H1 (cell line): ENCODE measurements around the gene CPT2. TPM values are rescaled to one million over a fixed set of nuclear protein-coding genes. Genes with fewer than 3 reads are reported as not detected.

Experiments used
- CTCF ChIA-PET: fragments of 300-600 bp; sonication (Branson Sonifier 250); formaldehyde crosslinking; loops from one replicate; lab custom pipeline; 2021; ENCODE audit not compliant: partially characterized antibody; lab: Charles Lee
- POLR2A ChIA-PET: fragments of 300-600 bp; sonication (Branson Sonifier 250); formaldehyde crosslinking; loops from one replicate; lab custom pipeline; 2021; ENCODE audit warnings: inconsistent platforms; ENCODE audit not compliant: partially characterized antibody; lab: Charles Lee
- DNase-seq, 2 experiments: peaks; one replicate each; pipeline versions ENCODE4 v3.0.0 to v3.0.0-alpha.2; 2010 to 2022; ENCODE audit warnings: low spot score in 2 of 2, low read depth in 1 of 2, mixed read lengths in 1 of 2
- FAIRE-seq: peaks from 2 replicates; lab custom pipeline; 2011; peaks lifted over from hg19 to GRCh38; lab: Jason Lieb, UNC
- H2AFZ ChIP-seq: 2 replicates; pipeline ENCODE4 v1.8.1; 2012; ENCODE audit warnings: low read length, inconsistent platforms
- H2AK5ac ChIP-seq: 2 replicates; pipeline ENCODE4 v1.6.1; 2013; ENCODE audit warnings: low read depth, low read length
- H2BK120ac ChIP-seq: replicated peaks from 2 replicates; pipeline ENCODE3; 2013; ENCODE audit warnings: low read depth, low read length, inconsistent platforms
- H2BK12ac ChIP-seq: 2 replicates; pipeline ENCODE4 v1.6.1; 2013; ENCODE audit warnings: low read depth, low read length
- H2BK15ac ChIP-seq: 2 replicates; pipeline ENCODE4 v1.6.1; 2013; ENCODE audit warnings: low read length
- H2BK20ac ChIP-seq: 2 replicates; pipeline ENCODE4 v1.6.1; 2013; ENCODE audit warnings: low read length
- H2BK5ac ChIP-seq: 2 replicates; pipeline ENCODE4 v1.6.1; 2013; ENCODE audit warnings: low read depth, low read length
- H3K14ac ChIP-seq: 2 replicates; pipeline ENCODE4 v1.6.1; 2013; ENCODE audit warnings: inconsistent platforms; ENCODE audit not compliant: insufficient read length
- H3K18ac ChIP-seq: 2 replicates; pipeline ENCODE4 v1.6.1; 2013; ENCODE audit warnings: low read length; ENCODE audit errors: extremely low read depth
- H3K23ac ChIP-seq: 2 replicates; pipeline ENCODE4 v1.6.1; 2013; ENCODE audit warnings: inconsistent platforms; ENCODE audit not compliant: insufficient read length
- H3K23me2 ChIP-seq: 2 replicates; pipeline ENCODE4 v1.6.1; 2013; ENCODE audit warnings: low read depth, low read length
- H3K27ac ChIP-seq: 2 replicates; pipeline ENCODE4 v1.6.1; 2011; ENCODE audit warnings: low read depth, low read length, inconsistent platforms
- H3K27me3 ChIP-seq, 4 experiments: replicated peaks in 1 of 4; 1 replicate in 1 of 4; 2 replicates in 3 of 4; pipeline versions ENCODE4 v1.6.1 to v1.8.1; 2011 to 2013; ENCODE audit warnings: low read length in 3 of 4, mild to moderate bottlenecking in 3 of 4, inconsistent platforms in 2 of 4, mixed read lengths in 2 of 4, moderate library complexity in 1 of 4; ENCODE audit not compliant: control insufficient read depth in 3 of 4, insufficient read depth in 3 of 4; ENCODE audit errors: extremely low read depth in 1 of 4
- H3K36me3 ChIP-seq, 4 experiments: 2 replicates each; pipeline versions ENCODE4 v1.6.1 to v1.8.1; 2011 to 2013; ENCODE audit warnings: mild to moderate bottlenecking in 4 of 4, low read length in 3 of 4, moderate library complexity in 2 of 4, control low read depth in 1 of 4, inconsistent platforms in 1 of 4; ENCODE audit not compliant: insufficient read depth in 4 of 4, control insufficient read depth in 2 of 4
- H3K4ac ChIP-seq: replicated peaks from 2 replicates; pipeline ENCODE3; 2013; ENCODE audit warnings: low read length, low read depth, mixed read lengths, inconsistent platforms; ENCODE audit not compliant: insufficient read length
- H3K4me1 ChIP-seq, 4 experiments: replicated peaks in 1 of 4; 1 replicate in 1 of 4; 2 replicates in 3 of 4; pipeline versions ENCODE4 v1.6.1 to v1.8.1; 2011 to 2013; ENCODE audit warnings: low read length in 3 of 4, inconsistent platforms in 2 of 4, mixed read lengths in 1 of 4; ENCODE audit not compliant: insufficient read depth in 4 of 4, control insufficient read depth in 3 of 4
- H3K4me2 ChIP-seq, 2 experiments: 2 replicates each; pipeline versions ENCODE4 v1.6.1 to v1.8.1; 2011 to 2013; ENCODE audit warnings: low read depth in 2 of 2, low read length in 2 of 2, control low read depth in 1 of 2, inconsistent platforms in 1 of 2, mild to moderate bottlenecking in 1 of 2; ENCODE audit not compliant: insufficient read depth in 1 of 2
- H3K4me3 ChIP-seq, 4 experiments: fragments of 200-600, 300-600 bp in 1 of 4; sonication (generic), shearing (Covaris generic), sonication (Bioruptor Twin) in 1 of 4; 2 replicates each; pipeline versions ENCODE4 v1.5.1 to v1.8.1; 2011 to 2016; ENCODE audit warnings: low read length in 4 of 4, low read depth in 3 of 4, control low read depth in 2 of 4, inconsistent platforms in 2 of 4, mild to moderate bottlenecking in 2 of 4, mixed read lengths in 1 of 4, moderate library complexity in 1 of 4; ENCODE audit not compliant: insufficient read depth in 2 of 4; ENCODE audit errors: extremely low read depth in 1 of 4
- H3K56ac ChIP-seq: replicated peaks from 2 replicates; pipeline ENCODE3; 2013; ENCODE audit warnings: low read depth, mild to moderate bottlenecking, mixed read lengths, low read length, inconsistent platforms; ENCODE audit not compliant: insufficient read length
- H3K79me1 ChIP-seq: 2 replicates; pipeline ENCODE4 v1.6.1; 2013; ENCODE audit warnings: low read depth, low read length, control low read depth
- H3K79me2 ChIP-seq, 2 experiments: 2 replicates each; pipeline versions ENCODE4 v1.6.1 to v1.8.1; 2012 to 2013; ENCODE audit warnings: low read length in 2 of 2, mild to moderate bottlenecking in 2 of 2, inconsistent platforms in 1 of 2; ENCODE audit not compliant: insufficient read depth in 2 of 2, control insufficient read depth in 1 of 2
- H3K9ac ChIP-seq, 4 experiments: replicated peaks in 1 of 4; 1 replicate in 1 of 4; 2 replicates in 3 of 4; pipeline versions ENCODE4 v1.6.1 to v1.8.1; 2011 to 2013; ENCODE audit warnings: low read depth in 3 of 4, low read length in 3 of 4, control low read depth in 2 of 4, mild to moderate bottlenecking in 2 of 4, moderate library complexity in 2 of 4, inconsistent platforms in 1 of 4; ENCODE audit errors: extremely low read depth in 1 of 4
- H3K9me3 ChIP-seq, 2 experiments: 2 replicates each; pipeline versions ENCODE4 v1.6.1 to v1.8.1; 2012 to 2013; ENCODE audit warnings: mild to moderate bottlenecking in 2 of 2, moderate library complexity in 2 of 2, control low read depth in 1 of 2, inconsistent platforms in 1 of 2, low read depth in 1 of 2, low read length in 1 of 2, mixed read lengths in 1 of 2; ENCODE audit not compliant: insufficient read depth in 2 of 2
- H4K20me1 ChIP-seq, 2 experiments: replicated peaks in 1 of 2; 2 replicates each; pipeline versions ENCODE3 to v1.8.1; 2011 to 2013; ENCODE audit warnings: inconsistent platforms in 2 of 2, low read length in 2 of 2, mild to moderate bottlenecking in 1 of 2; ENCODE audit not compliant: insufficient read depth in 2 of 2, control insufficient read depth in 1 of 2
- H4K5ac ChIP-seq: 2 replicates; pipeline ENCODE4 v1.6.1; 2013; ENCODE audit warnings: low read length, low read depth, mixed read lengths, inconsistent platforms; ENCODE audit not compliant: insufficient read length
- H4K8ac ChIP-seq: 2 replicates; pipeline ENCODE4 v1.8.0; 2013; ENCODE audit warnings: mild to moderate bottlenecking, moderate library complexity, low read length, inconsistent platforms; ENCODE audit not compliant: insufficient read depth; ENCODE audit errors: extremely low read depth
- H4K91ac ChIP-seq: replicated peaks from 2 replicates; pipeline ENCODE3; 2013; ENCODE audit warnings: low read length, mixed read lengths, inconsistent platforms; ENCODE audit not compliant: insufficient read length
- TAF7 ChIP-seq: optimal IDR thresholded peaks from 2 replicates; pipeline ENCODE3; 2011; ENCODE audit warnings: low read depth, mild to moderate bottlenecking, inconsistent platforms, low read length, moderate library complexity, borderline replicate concordance
- WGBS, 2 experiments: shearing (Covaris generic) in 1 of 2; methylation state at CpG; one replicate each; pipeline versions ENCODE4 v1.1.6 to v1.1.7; 2013 to 2015; ENCODE audit warnings: low lambda C conversion rate in 2 of 2, mixed read lengths in 2 of 2, inconsistent platforms in 1 of 2, low coverage in 1 of 2, missing lambda C conversion rate in 1 of 2; ENCODE audit not compliant: insufficient replicate concordance in 2 of 2, insufficient coverage in 1 of 2, insufficient read length in 1 of 2; ENCODE audit errors: extremely low coverage in 1 of 2, missing lambda C conversion rate in 1 of 2; 5-methylcytosine and 5-hydroxymethylcytosine counted together
- polyA plus RNA-seq, 7 experiments: library from polyadenylated mRNA; depleted of rRNA in 3 of 7; stranded (reverse) in 5 of 7; unstranded in 2 of 7; fragments of >200 nt in 5 of 7; fragments of 200-250 nt in 2 of 7; gene quantifications; 1 replicate in 5 of 7; 2 replicates in 1 of 7; 4 replicates in 1 of 7; pipeline versions ENCODE4 v1.2.1 to v1.2.3, GENCODE V29; 2011 to 2013; ENCODE audit warnings: missing spikeins in 2 of 7, mixed read lengths in 2 of 7
- total RNA-seq: library from RNA; stranded (reverse); fragmentation: NEBNext Ultra II Directional; extraction: Animal tissue kit (Norgen Biotek cat#: 25700); gene quantifications from 2 replicates; pipeline ENCODE4 v1.2.1, GENCODE V29; 2021

Gene CPT2
- total and polyA plus RNA-seq, 2 of the 8 experiments (the other 6 are each of a cell fraction or from before 2014, with no cell fraction given): 23.9 to 25.5 TPM

GRCh38 chr1:53260631-53261247 is 64.1 kb downstream of the CPT2 start:
- Histone ChIP-seq H4K91ac (no peak overlapping the region), H3K36me3 (peaks cover 54 to 97% (median 90%) of the 10 kb centered on the region in 4 experiments), H3K18ac (no peak overlapping the region), H3K4me2 (no peak overlapping the region), H3K23me2 (no peaks in the 10 kb centered on the region), H2BK12ac (no peak overlapping the region), H2BK5ac (no peak overlapping the region), H3K9ac (no peak overlapping the region), H3K14ac (no peak overlapping the region), H3K9me3 (no peaks in the 10 kb centered on the region), H2BK120ac (no peak overlapping the region), H3K4ac (no peak overlapping the region), H4K20me1 (peaks cover 2% of the 10 kb centered on the region in 2 experiments), H3K4me3 (no peak overlapping the region), H4K8ac (no peak overlapping the region), H2BK20ac (no peak overlapping the region), H3K23ac (no peak overlapping the region), H3K4me1 (no peaks in the 10 kb centered on the region), H4K5ac (no peak overlapping the region), H2BK15ac (no peak overlapping the region), H2AFZ (no peak overlapping the region), H3K56ac (no peak overlapping the region), H3K79me1 (no peaks in the 10 kb centered on the region), H3K79me2 (no peaks in the 10 kb centered on the region), H2AK5ac (no peak overlapping the region), H3K27ac (no peak overlapping the region), H3K27me3 (no peaks in the 10 kb centered on the region)
- 85% methylated on average over 4 of the region's 4 CpGs; no CpG with 5 or more reads in 1 of the 2 experiments for WGBS, 2 experiments
- CTCF ChIA-PET: interaction anchor here (1.0 to 7.2 kb wide), 2 partner anchors 9 to 18 kb away, joined by 4 to 36 read pairs; no protein-coding TSS in a partner anchor
- POLR2A ChIA-PET: interaction anchor here (1.2 kb wide), 1 partner anchor 10 kb away, joined by 4 read pairs; no protein-coding TSS in a partner anchor
- DNase-seq (no peak), FAIRE-seq (no peak)
- TF ChIP-seq TAF7: no peak
